Femur (tissue), 1 donor: ENCODE data around the gene APBA3.
"Not testable (repeated sequence)": the region's sequence is repeated elsewhere in the genome, so short reads cannot be mapped to it uniquely, and the experiment has no call there.

ENCODE experiments used
- DNase-seq: peaks from one replicate; pipeline ENCODE4 v3.0.0-alpha.2; 2017

The APBA3 gene

DNA sequence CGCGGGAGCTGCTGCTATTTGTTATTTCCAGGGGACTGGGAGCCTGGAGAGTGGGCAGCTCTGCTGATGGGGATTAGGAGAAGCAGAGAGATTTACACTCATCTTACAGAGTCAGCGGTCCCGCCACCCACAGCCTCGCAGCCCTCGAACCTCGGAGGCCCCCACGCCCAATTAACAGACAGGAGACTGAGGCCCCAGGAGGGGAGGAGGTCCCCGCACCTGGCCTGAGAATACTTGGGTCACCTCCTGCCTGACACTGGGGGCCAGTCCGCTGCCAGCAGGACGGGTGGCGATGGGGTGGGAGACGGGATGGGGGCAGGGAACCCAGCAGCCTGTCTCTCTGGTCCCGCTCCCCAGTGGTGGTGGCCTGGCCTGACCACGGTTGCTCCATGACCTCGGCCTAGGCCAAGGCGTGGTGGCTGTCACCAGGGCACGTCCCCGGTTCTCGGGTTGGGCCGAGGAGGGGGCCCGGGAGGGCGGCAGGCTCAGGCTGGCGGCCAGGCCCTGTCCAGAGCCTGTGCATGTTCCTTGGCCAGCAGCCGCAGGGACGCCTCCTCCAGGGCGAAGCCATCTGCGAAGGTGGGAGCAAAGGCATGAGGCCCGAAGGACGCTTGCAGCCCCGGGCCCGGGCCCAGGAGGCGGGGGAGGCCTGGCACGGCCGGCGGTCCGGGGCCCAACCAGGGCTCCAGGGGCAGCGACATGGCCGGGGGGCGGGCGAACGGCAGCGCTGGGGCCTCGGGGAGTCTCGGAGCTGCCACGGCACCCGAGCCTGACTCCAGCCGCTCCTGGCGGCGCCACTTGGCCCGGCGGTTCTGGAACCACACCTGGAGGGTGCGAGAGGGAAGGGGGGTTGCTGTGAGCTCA, 8.9 kb upstream of the APBA3 start:
- no peak for DNase-seq

- no peak for DNase-seq
These were observed 8.0 kb upstream of the APBA3 start for GRCh38 chr19:3769494-3769893.

DNA sequence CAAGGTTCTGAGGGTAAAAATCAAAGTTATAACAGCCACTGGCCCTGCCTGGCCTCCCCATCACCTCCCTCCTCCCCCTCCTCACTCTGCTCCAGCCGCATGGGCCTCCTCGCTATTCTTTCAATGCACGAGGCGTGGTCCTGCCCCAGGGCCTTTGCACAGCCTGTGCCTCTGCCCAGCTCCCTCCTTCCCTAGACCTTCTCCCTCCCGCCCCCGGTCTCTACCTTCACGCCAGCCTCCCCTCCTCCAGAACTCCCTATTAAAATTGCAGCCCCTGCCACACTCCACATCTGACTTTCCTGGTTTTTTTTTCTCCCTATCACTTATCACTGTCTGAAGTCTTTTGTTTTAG, 7.2 kb upstream of the APBA3 start:
- DNase-seq, result no peak

GRCh38 chr19:3768015-3768747, 6.7 kb upstream of the APBA3 start:
- DNase-seq, result no peak

GRCh38 chr19:3767050-3767449, 5.6 kb upstream of the APBA3 start:
- DNase-seq, result no peak

- DNase-seq, result no peak
These were observed 5.0 kb upstream of the APBA3 start for GRCh38 chr19:3766520-3766919.

- DNase-seq, result not testable (repeated sequence)
These were observed 4.3 kb upstream of the APBA3 start for GRCh38 chr19:3765757-3766156.

- DNase-seq, result no peak
These were observed 3.6 kb upstream of the APBA3 start for GRCh38 chr19:3765121-3765520.

DNA sequence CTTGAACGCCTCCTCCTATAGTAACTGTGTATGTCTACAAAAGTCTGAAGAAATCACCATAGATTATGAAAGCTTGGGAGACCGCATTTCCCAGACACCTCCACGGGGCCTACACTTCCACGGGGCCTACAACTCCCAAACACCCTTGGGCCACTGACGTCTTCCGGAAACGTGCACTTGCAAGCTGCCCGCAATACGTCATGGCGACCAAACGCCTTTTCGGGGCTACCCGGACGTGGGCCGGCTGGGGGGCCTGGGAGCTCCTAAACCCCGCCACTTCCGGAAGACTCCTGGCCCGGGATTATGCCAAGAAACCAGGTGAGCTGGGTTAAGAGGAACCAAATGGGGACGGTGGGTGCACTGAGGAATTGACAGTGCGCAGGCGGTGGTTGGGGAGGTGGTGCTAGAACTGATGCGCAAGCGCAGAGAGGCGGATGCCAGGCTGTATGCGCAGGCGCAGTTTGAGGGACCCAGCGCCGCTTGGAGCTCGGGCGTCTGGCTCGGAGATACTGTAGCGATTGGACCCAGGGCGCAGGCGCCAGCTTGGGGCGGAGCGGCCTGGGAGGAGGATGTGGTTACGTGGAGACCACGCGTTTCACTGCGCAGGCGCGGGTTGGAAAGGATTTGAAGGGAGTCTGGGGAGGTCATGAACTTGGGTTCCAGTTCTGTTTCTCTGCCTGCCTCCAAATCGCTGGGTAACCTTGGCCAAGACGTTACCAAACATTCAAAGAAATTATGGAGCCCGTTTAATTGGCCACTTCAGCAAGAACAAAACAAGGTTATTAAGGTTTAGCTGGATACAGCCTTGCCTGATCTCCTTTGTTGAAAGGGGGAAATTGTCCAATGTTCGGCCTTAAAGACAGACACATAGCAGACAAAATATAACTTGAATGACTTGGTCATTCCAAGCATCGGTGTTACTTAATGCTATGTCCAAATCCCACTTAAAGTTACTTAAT, 1.3 kb upstream of the APBA3 start, which contains the start of gene MRPL54:
Gene MRPL54, plus strand, starts transcription at position 182 of the 959 bp plus-strand sequence. Its CDS starts 19 bp downstream, at position 201.
- peak; percentile 100 for DNase-seq

DNA sequence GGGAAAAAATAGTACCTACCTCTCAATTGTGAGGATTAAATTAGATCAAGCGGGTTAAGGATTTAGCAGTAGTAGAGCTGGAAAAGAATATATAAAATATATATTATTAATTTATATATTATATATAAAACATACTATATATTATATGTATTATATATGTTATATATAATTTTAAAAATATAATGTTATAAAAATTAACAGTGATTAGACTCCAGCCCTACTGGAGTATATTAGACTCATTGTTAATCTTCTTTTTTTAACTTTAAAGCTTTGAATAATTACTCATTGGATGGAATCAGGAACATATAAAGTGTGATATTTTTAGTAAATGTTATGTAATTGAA, 610 bp upstream of the APBA3 start:
- no peak for DNase-seq

DNA sequence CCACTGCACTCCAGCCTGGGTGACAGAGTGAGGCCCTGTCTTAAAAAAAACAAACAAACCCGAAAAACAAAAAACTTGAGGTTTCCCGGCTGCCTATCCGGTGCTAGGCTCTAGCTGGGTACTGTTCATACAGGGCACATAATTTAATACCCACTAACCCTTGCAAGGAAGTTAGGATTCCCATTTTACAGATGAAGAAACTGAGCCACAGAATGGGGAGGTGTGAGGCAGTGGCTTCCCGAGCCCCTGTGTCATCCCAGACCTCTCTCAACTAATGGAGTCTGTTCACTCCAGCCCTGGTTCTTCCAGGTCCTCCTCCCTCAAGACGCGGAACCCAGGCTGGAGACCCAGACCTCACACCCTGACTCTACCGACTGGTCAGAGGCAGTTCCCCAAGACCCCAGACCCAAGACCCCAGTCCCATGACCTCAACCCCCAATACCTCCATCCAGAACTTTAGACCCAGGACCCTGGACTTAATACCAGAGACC, 576 bp downstream of the APBA3 start:
- DNase-seq, result no peak

GRCh38 chr19:3759482-3760254, 1.8 kb downstream of the APBA3 start:
- no peak for DNase-seq

GRCh38 chr19:3758297-3758696, 3.2 kb downstream of the APBA3 start:
- DNase-seq, result not testable (repeated sequence)

- DNase-seq, result not testable (repeated sequence)
These were observed 3.8 kb downstream of the APBA3 start for GRCh38 chr19:3757705-3758104.

DNA sequence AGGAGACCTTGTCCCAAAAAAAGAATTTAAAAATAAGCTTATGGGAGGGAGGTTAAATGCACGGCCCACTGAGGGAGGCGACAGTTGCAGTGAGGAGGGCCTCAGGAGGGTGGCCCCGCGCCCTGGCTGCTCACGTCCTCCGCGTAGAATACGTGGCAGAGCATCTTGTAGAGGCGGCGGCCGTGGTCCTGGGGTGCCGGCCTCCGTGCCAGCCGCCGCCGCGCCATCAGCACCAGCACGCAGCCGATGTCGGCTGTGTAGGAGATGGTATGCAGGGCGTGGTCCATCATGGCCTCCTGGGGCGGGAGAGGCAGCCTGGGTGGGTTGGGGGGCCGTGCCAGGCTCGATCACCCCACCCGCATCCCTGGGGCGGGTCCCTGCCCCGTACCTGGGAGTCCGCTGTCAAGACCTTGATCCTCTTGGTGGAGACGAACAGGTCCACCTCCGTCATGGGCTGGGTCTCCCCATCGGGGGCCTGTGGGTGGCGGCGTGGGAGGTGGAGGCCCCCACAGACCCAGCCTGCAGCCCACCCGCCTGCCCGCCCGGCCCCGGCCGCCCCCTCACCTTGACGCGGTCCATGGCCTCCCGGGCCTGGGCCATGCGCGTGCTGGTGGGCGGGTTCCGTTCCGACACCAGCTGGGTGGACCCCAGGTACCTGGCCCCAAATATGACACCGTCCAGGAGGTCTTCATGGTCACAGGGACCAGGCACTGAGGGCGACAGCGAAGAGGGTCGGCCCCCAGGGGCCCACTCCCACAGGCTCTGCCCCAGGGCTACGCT, 7.7 kb downstream of the APBA3 start:
- DNase-seq, result no peak

GRCh38 chr19:3752492-3752891, 9.0 kb downstream of the APBA3 start:
- DNase-seq, result no peak

DNA sequence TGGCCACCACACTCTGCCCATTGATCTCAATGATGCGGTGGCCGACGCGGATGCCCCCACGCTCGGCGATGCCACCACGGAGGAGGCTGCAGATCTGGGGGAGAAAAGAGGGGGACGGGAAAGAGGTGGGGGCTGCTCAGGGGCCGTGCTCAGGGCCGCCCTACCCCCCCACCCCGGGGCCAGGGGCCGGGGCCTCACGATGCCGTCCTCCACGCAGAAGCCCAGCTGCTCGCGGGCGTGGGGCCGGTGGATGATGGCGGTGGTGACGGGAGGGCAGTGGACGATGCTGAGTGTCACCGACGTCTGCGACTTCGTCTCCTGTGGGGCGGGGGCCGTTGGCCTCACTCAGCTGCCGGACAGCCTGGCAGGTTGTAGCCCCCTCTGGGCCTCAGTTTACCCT, 10.3 kb downstream of the APBA3 start:
- no peak for DNase-seq

GRCh38 chr19:3750211-3750610, 11.3 kb downstream of the APBA3 start:
- no peak for DNase-seq

- DNase-seq, result no peak
These were observed 12.5 kb downstream of the APBA3 start for GRCh38 chr19:3748965-3749364.

DNA sequence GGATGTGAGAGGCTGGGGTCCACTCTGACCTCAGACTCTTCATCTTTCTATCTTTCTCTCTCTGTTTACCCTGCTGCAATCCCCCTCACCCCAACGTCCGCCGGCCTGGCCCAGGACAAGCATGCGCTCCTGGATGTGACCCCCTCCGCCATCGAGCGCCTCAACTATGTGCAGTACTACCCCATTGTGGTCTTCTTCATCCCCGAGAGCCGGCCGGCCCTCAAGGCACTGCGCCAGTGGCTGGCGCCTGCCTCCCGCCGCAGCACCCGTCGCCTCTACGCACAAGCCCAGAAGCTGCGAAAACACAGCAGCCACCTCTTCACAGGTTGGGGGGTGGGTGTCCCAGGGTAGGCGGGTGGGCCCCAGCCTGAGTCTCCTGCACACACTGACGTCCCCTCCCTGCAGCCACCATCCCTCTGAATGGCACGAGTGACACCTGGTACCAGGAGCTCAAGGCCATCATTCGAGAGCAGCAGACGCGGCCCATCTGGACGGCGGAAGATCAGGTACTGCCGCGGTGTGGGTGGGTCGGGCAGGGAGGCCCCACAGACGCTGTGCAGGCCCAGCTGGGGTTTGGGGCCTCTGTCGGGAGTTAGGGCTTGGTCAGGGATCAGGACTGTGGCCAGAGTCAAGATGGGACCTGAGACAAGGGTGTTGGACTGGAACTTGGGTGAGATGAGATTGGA, 15.0 kb downstream of the APBA3 start:
- no peak for DNase-seq
